ENCODE results near the gene CEACAM19. TPM values are rescaled to one million over a fixed set of nuclear protein-coding genes. Genes with fewer than 3 reads are reported as not detected.

The CEACAM19 gene
- total RNA-seq, 1 experiment from 2014 or later, result 3.5 TPM

DNA sequence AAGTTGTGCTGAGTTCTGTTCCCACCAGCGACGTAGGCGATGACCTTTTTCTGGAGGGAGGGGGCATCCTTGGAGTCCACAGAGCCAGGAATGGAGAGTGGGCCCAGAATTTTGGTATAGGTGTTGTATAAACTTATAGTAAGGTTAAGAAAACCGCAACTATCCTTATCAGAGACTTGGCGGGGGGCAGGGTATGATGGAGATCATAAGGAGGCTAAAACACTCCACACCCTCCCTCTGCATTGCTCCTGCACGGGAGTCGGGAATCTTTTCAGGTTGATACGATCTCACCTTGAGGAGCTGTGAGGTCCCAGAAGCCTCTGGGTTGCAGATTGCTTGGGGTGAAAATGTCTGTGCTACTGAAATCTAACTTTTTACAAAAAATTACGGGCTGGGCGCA, 6.3 kb upstream of the CEACAM19 start:
- Histone ChIP-seq H2BK20ac (ENCODE audit: low read depth, low read length, poor library complexity, severe bottlenecking) (no peak overlapping the region), H3T11ph (ENCODE audit: low read length) (no peak overlapping the region), H2AK5ac (ENCODE audit: insufficient read length, low read length) (no peak overlapping the region), H3K4me1 (ENCODE audit: insufficient read depth, low read length) (no peaks in the 10 kb centered on the region), H2AFZ (ENCODE audit: low read length) (no peak overlapping the region), H2BK120ac (ENCODE audit: low read depth, low read length, poor library complexity, severe bottlenecking) (no peak overlapping the region), H4K5ac (ENCODE audit: insufficient read length, low read depth, low read length) (no peak overlapping the region), H3K23ac (ENCODE audit: insufficient read length, low read depth, low read length) (no peak overlapping the region), H3K4ac (ENCODE audit: low read depth, low read length) (no peak overlapping the region), H3K27ac (ENCODE audit: insufficient read length, low read depth, low read length) (no peak overlapping the region), H3K79me2 (ENCODE audit: insufficient read depth, low read length) (no peaks in the 10 kb centered on the region), H3K56ac (ENCODE audit: insufficient read length, low read depth, low read length) (no peak overlapping the region), H4K91ac (ENCODE audit: insufficient read length, low read depth, low read length) (no peak overlapping the region), H2BK12ac (ENCODE audit: insufficient read length, low read depth, low read length) (no peak overlapping the region), H2BK15ac (ENCODE audit: low read depth, low read length) (no peak overlapping the region), H3K14ac (ENCODE audit: insufficient read depth, low read length) (no peak overlapping the region), H3K18ac (ENCODE audit: insufficient read length, low read depth, low read length) (no peak overlapping the region), H3K9me3 (ENCODE audit: control insufficient read depth, low read depth, low read length) (no peaks in the 10 kb centered on the region), H3K27me3 (ENCODE audit: insufficient read depth, low read length) (no peaks in the 10 kb centered on the region), H3K23me2 (ENCODE audit: insufficient read length, low read depth, low read length, poor library complexity, severe bottlenecking) (no peaks in the 10 kb centered on the region), H2BK5ac (ENCODE audit: insufficient read length, low read length) (no peak overlapping the region), H3K4me2 (ENCODE audit: insufficient read depth, insufficient read length, low read length) (no peak overlapping the region), H4K8ac (replicated peaks; ENCODE audit: insufficient read length, low read depth, low read length) (no peak overlapping the region), H3K79me1 (ENCODE audit: insufficient read depth, low read depth, low read length, poor library complexity, severe bottlenecking) (no peaks in the 10 kb centered on the region), H4K20me1 (ENCODE audit: control insufficient read depth, insufficient read depth, insufficient read length) (no peaks in the 10 kb centered on the region), H3K9ac (ENCODE audit: extremely low read depth, insufficient read length, low read length) (no peak overlapping the region)
- Mint-ChIP-seq H3K4me1 (peaks cover 10 to 12% of the 10 kb centered on the region in 2 experiments), H3K36me3 (ENCODE audit: insufficient read depth in 1 of 3, low read depth in 3 of 3) (peaks cover 8 to 27% (median 18%) of the 10 kb centered on the region in 3 experiments; a peak in 6 of 7 replicates), H3K27ac (no peak overlapping the region), H3K9me3 (no peaks in the 10 kb centered on the region), H3K27me3 (ENCODE audit: low read depth) (no peaks in the 10 kb centered on the region; the same call in none of the 2 replicates), H3K4me3 (no peak overlapping the region)
- TF ChIP-seq, protein P1, sequence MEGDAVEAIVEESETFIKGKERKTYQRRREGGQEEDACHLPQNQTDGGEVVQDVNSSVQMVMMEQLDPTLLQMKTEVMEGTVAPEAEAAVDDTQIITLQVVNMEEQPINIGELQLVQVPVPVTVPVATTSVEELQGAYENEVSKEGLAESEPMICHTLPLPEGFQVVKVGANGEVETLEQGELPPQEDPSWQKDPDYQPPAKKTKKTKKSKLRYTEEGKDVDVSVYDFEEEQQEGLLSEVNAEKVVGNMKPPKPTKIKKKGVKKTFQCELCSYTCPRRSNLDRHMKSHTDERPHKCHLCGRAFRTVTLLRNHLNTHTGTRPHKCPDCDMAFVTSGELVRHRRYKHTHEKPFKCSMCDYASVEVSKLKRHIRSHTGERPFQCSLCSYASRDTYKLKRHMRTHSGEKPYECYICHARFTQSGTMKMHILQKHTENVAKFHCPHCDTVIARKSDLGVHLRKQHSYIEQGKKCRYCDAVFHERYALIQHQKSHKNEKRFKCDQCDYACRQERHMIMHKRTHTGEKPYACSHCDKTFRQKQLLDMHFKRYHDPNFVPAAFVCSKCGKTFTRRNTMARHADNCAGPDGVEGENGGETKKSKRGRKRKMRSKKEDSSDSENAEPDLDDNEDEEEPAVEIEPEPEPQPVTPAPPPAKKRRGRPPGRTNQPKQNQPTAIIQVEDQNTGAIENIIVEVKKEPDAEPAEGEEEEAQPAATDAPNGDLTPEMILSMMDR (conservative IDR thresholded peaks at IDR 0.05), result no peak
- no CpG with 5 or more reads among the region's 10 CpGs for WGBS (ENCODE audit: extremely low coverage, insufficient read length, low lambda C conversion rate)
- no peak for DNase-seq
